ENCODE results near the gene SYK. TPM values are rescaled to one million over a fixed set of nuclear protein-coding genes. Genes with fewer than 3 reads are reported as not detected.

The SYK gene
- total and polyA plus RNA-seq, 2 of the 13 experiments (the other 11 are each of a cell fraction or from before 2014, with no cell fraction given): not detected

DNA sequence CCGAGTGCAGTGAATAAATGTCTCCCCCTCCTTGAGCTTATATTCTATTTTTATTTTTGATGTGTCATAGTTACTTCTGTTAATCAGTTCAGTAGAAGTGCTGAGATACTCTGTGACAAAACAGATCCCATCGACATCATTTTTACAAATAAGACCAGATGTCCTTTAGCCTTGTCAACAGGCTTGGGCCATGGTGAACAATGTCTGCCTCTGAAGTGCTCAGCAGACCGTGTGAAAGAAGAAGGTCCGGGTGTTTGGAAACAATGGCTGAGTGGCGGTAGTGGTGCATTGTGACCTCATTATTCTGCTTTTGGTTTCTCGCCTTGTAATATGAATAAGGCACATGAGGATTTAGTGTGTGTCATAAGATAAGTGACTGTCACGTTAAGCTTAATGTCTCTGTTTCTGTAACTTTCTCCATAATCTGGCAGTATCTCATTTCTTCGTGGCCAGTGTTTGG, 71.2 kb downstream of the SYK start:
- Histone ChIP-seq H3K79me2 (ENCODE audit: insufficient read depth, low read length) (no peaks in the 10 kb centered on the region), H2AFZ (ENCODE audit: low read length) (no peak overlapping the region), H3K4me1 (ENCODE audit: insufficient read depth, low read length) (no peaks in the 10 kb centered on the region), H4K20me1 (ENCODE audit: insufficient read depth, low read length) (no peaks in the 10 kb centered on the region), H3K4me3 (replicated peaks in 1 of 3; ENCODE audit: insufficient read depth in 1 of 3, low read depth in 2 of 3, low read length in 3 of 3) (no peak overlapping the region), H3K9ac (ENCODE audit: insufficient read depth, low read depth, low read length) (no peak overlapping the region), H3K4me2 (ENCODE audit: low read depth, low read length) (no peak overlapping the region), H3K9me3 (ENCODE audit: low read length) (no peaks in the 10 kb centered on the region), H3K27ac (ENCODE audit: extremely low read length, insufficient read depth, low read length) (no peak overlapping the region), H3K36me3 (replicated peaks in 1 of 2; ENCODE audit: control insufficient read depth in 1 of 2, insufficient read depth in 2 of 2, low read length in 2 of 2) (no peaks in the 10 kb centered on the region), H3K27me3 (ENCODE audit: control insufficient read depth in 1 of 2, insufficient read depth in 2 of 2, low read length in 2 of 2) (no peaks in the 10 kb centered on the region; a peak in 1 of 5 replicates)
- no peak for TF ChIP-seq PCBP2 (optimal IDR thresholded peaks at IDR 0.05; ENCODE audit: low read depth, low read length, poor library complexity, severe bottlenecking)
- TF ChIP-seq HCFC1 (IDR thresholded peaks at IDR 0.05; ENCODE audit: low read depth, low read length): no peak
- peak; percentile 24; the same call in 1 of the 2 replicates for TF ChIP-seq CREB1 (IDR thresholded peaks at IDR 0.05)
- TF ChIP-seq CREB1 (CRISPR knock-in tag; IDR thresholded peaks at IDR 0.05): no peak
- no TSS peak for BruUV-seq (replicated peaks)
- ATAC-seq (no peak), DNase-seq (ENCODE audit: low spot score) (no peak), FAIRE-seq (no peak)
- 3% methylated on average over 8 of the region's 8 CpGs for WGBS (ENCODE audit: low lambda C conversion rate)
- in situ Hi-C loops (cut with HindIII; ENCODE audit: extremely low pct_ligation_motif_present, low pct_unique_long_range_greater_than_20kb): loop anchor here (10.0 to 25.0 kb wide), 3 partner anchors 636 to 1278 kb away; no protein-coding TSS in a partner anchor
- ChIA-PET POLR2A (no interaction called here), CTCF (ENCODE audit: low intra/inter-chr PET ratio, low total read pairs) (no interaction called here)
- intact Hi-C loops (cut with micrococcal nuclease; ENCODE audit: unreplicated experiment): loop anchor here (5.0 kb wide), 1 partner anchor 556 kb away; no protein-coding TSS in a partner anchor

DNA sequence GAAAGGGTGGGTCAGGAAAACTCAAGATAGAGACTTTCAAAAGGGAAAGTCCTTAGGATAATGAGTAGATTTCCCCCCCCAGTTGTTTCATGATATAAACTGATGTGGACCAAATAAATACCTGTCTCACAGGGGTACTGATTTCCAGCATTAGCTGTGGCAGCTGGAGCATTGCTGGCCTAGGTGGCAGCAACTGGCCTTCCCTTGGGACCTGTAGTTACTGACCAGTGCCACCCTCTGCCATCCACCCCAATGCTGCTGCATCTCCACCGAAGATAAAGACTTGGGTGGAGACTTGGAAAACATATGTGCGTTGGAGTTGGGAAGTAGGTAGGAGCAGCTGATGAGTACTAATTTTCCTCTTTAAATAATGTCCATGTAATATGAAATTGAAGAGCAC, 71.8 kb downstream of the SYK start:
- CTCF ChIA-PET (ENCODE audit: low intra/inter-chr PET ratio, low total read pairs): no interaction called here
- in situ Hi-C loops (cut with HindIII; ENCODE audit: extremely low pct_ligation_motif_present, low pct_unique_long_range_greater_than_20kb): loop anchor here (10.0 to 25.0 kb wide), 3 partner anchors 636 to 1279 kb away; no protein-coding TSS in a partner anchor
- intact Hi-C loops (cut with micrococcal nuclease; ENCODE audit: unreplicated experiment): loop anchor here (5.0 kb wide), 1 partner anchor 556 kb away; no protein-coding TSS in a partner anchor
- H4K20me1 ChIP-seq (ENCODE audit: insufficient read depth, low read length): no peaks in the 10 kb centered on the region
- H3K79me2 ChIP-seq (ENCODE audit: insufficient read depth, low read length): no peaks in the 10 kb centered on the region
- H3K4me2 ChIP-seq (ENCODE audit: low read depth, low read length): no peak overlapping the region
- 8% methylated on average over 2 of the region's 2 CpGs for WGBS (ENCODE audit: low lambda C conversion rate)
- no peaks in the 10 kb centered on the region for H3K9me3 ChIP-seq (ENCODE audit: low read length)
- no peak for FAIRE-seq
- H3K4me3 ChIP-seq (replicated peaks in 1 of 3; ENCODE audit: insufficient read depth in 1 of 3, low read depth in 2 of 3, low read length in 3 of 3): no peak overlapping the region
- H3K36me3 ChIP-seq (replicated peaks in 1 of 2; ENCODE audit: control insufficient read depth in 1 of 2, insufficient read depth in 2 of 2, low read length in 2 of 2): no peaks in the 10 kb centered on the region
- POLR2A ChIA-PET: no interaction called here
- ATAC-seq: no peak
- no peak overlapping the region for H3K27ac ChIP-seq (ENCODE audit: extremely low read length, insufficient read depth, low read length)
- H3K9ac ChIP-seq (ENCODE audit: insufficient read depth, low read depth, low read length): no peak overlapping the region
- BruUV-seq (replicated peaks): no TSS peak
- DNase-seq (ENCODE audit: low spot score): no peak
- no peaks in the 10 kb centered on the region; a peak in 1 of 5 replicates for H3K27me3 ChIP-seq (ENCODE audit: control insufficient read depth in 1 of 2, insufficient read depth in 2 of 2, low read length in 2 of 2)
- H3K4me1 ChIP-seq (ENCODE audit: insufficient read depth, low read length): no peaks in the 10 kb centered on the region
- H2AFZ ChIP-seq (ENCODE audit: low read length): no peak overlapping the region
- TF ChIP-seq BRCA1 (CRISPR knock-in tag; IDR thresholded peaks at IDR 0.05): no peak
- TF ChIP-seq ZFP91 (CRISPR knock-in tag; IDR thresholded peaks at IDR 0.05; ENCODE audit: borderline replicate concordance): no peak
- no peak for TF ChIP-seq ZNF614 (CRISPR knock-in tag; IDR thresholded peaks at IDR 0.05; ENCODE audit: borderline replicate concordance)
- no peak for TF ChIP-seq HNRNPL (IDR thresholded peaks at IDR 0.05; ENCODE audit: low read depth, low read length)
- TF ChIP-seq TBL1XR1 (IDR thresholded peaks at IDR 0.05; ENCODE audit: borderline replicate concordance, low read length, partially characterized antibody): no peak
- TF ChIP-seq RELA (CRISPR knock-in tag; IDR thresholded peaks at IDR 0.05): no peak
- no peak for TF ChIP-seq ATRX (CRISPR knock-in tag; IDR thresholded peaks at IDR 0.05; ENCODE audit: borderline replicate concordance)
- no peak for TF ChIP-seq HIVEP1 (CRISPR knock-in tag; IDR thresholded peaks at IDR 0.05)
- no peak for TF ChIP-seq SRF (IDR thresholded peaks at IDR 0.05; ENCODE audit: low read depth, low read length)
- no peak for TF ChIP-seq SIX4 (CRISPR knock-in tag; IDR thresholded peaks at IDR 0.05)
- no peak for TF ChIP-seq TEAD2 (CRISPR knock-in tag; IDR thresholded peaks at IDR 0.05)
- no peak for TF ChIP-seq ZNF512 (CRISPR knock-in tag; IDR thresholded peaks at IDR 0.05)
